ENCODE data around the gene DAB2IP. TPM values are rescaled to one million over a fixed set of nuclear protein-coding genes. Genes with fewer than 3 reads are reported as not detected.
A peak's percentile ranks its signal among the peaks of the same experiment; 100 is the strongest.

The DAB2IP gene
- 81.6 TPM for total RNA-seq
- long read RNA-seq, partial matches to known transcripts: 96 of 105 reads
- long read RNA-seq, other reads (novel, unspliced or antisense): 9 of 105 reads

DNA sequence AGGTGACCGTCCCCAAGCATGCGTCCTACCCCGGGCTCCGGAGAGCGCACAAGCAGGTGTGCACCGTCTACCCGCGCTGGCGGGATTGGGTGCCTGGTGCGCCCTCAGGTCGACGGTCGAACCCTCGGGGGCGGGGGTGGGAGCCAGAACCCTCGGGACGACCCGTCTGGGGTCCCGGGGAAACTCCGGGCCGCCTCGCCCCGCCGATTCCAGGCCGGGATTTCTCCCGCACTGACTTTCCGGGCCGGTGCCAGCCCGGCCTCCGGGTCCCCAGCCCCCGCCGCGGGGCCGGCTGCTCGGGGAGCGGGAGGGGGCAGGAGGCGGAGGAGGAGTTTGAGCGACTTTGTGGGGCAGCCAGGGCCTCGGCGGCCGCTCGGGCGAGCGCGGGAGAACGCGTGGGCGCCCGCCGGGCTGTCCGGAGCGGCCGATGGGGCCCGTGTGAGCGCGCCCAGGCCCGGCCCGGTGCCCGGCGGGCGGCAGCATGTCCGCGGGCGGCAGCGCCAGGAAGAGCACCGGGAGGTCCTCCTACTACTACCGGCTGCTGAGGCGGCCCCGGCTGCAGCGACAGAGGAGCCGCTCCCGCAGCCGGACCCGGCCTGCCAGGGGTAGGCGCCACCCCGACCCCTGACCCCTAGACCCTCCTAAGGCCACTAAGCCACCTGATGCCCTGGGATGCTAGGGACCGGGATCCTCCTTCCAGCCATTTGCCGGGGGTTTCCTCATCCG lies at the start of gene DAB2IP:
Gene DAB2IP, plus strand, starts transcription at position 340 of the 726 bp plus-strand sequence. Its CDS starts 142 bp downstream, at position 482.
- H3K27ac ChIP-seq: peak within 1 kb of the TSS; percentile 36
- H3K4me1 ChIP-seq: peaks cover 36% of the 10 kb centered on the region
- intact Hi-C loops (cut with DNase I): no loop called here

DNA sequence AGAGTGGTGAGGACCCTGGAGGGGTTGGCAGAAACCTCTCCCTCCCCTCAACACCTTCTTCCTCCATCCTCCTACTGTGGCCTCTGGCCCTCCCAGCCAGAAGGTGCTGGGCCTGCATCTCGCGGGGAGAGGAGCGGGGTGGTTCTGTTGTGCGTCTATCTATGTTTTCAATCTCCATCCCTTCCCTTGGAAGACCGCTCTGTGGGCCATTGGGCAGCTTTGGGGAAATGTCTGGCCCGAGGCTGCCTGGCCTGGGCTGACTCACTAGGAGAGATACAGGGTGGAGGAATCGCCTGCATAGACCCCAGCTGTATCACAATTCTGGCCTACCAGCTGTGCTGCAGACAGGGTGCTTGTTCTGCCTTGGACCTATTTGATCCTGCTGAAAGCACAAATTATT lies 48.4 kb upstream of the DAB2IP start:
- H3K36me3 ChIP-seq: no peaks in the 10 kb centered on the region
- no peak overlapping the region for H3K4me3 ChIP-seq
- no peak overlapping the region for H3K27ac ChIP-seq
- peaks cover 41% of the 10 kb centered on the region for H3K4me1 ChIP-seq
- no peak for ATAC-seq
- H3K9me3 ChIP-seq: no peaks in the 10 kb centered on the region
- TF ChIP-seq, protein P1, sequence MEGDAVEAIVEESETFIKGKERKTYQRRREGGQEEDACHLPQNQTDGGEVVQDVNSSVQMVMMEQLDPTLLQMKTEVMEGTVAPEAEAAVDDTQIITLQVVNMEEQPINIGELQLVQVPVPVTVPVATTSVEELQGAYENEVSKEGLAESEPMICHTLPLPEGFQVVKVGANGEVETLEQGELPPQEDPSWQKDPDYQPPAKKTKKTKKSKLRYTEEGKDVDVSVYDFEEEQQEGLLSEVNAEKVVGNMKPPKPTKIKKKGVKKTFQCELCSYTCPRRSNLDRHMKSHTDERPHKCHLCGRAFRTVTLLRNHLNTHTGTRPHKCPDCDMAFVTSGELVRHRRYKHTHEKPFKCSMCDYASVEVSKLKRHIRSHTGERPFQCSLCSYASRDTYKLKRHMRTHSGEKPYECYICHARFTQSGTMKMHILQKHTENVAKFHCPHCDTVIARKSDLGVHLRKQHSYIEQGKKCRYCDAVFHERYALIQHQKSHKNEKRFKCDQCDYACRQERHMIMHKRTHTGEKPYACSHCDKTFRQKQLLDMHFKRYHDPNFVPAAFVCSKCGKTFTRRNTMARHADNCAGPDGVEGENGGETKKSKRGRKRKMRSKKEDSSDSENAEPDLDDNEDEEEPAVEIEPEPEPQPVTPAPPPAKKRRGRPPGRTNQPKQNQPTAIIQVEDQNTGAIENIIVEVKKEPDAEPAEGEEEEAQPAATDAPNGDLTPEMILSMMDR (IDR thresholded peaks at IDR 0.05): no peak
- peaks cover 15% of the 10 kb centered on the region for H3K27me3 ChIP-seq
- no peak for DNase-seq
- intact Hi-C loops (cut with DNase I): no loop called here

More for the DNA sequence above, at the start of gene DAB2IP:
- no peaks in the 10 kb centered on the region for H3K9me3 ChIP-seq
- no peaks in the 10 kb centered on the region for H3K27me3 ChIP-seq
- no peaks in the 10 kb centered on the region for H3K36me3 ChIP-seq
- TF ChIP-seq, protein P1 (IDR thresholded peaks at IDR 0.05): no peak
- peak within 1 kb of the TSS; percentile 58 for H3K4me3 ChIP-seq
- DNase-seq (peak; percentile 78), ATAC-seq (peak; percentile 76)

DNA sequence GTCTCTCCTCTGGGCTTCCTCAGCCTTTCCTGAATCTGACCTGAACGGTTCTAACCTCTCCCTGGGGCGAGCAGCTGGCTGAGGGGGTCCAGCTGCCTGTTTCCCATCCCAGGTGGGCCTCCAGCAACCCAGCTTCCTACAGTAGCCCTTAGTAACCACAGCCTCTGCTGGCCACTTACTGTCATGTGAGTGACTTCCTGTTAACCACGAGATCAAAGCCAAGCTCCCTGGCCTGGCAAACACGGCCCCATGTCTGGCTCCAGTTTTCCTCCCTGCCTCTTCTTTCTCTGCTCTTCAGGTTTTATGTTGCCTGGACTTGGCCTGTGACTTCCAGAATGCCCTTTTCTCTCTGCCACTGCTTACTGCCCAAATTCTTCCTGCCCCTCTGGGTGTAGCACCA lies 47.2 kb upstream of the DAB2IP start:
- intact Hi-C loops (cut with DNase I): no loop called here
- Histone ChIP-seq H3K27me3 (peaks cover 9% of the 10 kb centered on the region), H3K9me3 (no peaks in the 10 kb centered on the region), H3K27ac (no peak overlapping the region), H3K36me3 (no peaks in the 10 kb centered on the region), H3K4me1 (peaks cover 44% of the 10 kb centered on the region), H3K4me3 (no peak overlapping the region)
- DNase-seq (no peak), ATAC-seq (peak; percentile 46)
- TF ChIP-seq, protein P1 (IDR thresholded peaks at IDR 0.05): no peak

DNA sequence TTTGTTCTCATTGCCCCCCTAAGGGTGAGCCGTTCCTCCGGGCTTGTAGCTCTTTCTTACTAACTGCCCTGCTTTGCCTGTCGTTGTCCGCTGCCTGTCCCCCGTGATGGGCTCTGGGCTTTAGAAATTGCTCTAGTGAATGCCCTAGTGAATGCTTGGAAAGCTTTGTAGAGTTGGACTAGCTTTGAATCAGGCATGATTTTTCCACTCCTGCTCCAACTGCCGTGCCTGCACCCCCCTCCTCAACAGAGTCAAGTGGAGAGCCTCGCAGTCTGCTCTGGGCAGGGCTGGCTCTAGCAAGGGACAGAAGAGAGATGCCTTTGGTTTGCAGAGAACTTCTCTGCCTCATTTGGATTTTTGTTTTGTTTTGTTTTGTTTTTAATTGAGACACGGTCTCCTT lies 46.8 kb upstream of the DAB2IP start:
- DNase-seq: no peak
- no peak for ATAC-seq
- Histone ChIP-seq H3K9me3 (no peaks in the 10 kb centered on the region), H3K4me3 (no peak overlapping the region), H3K36me3 (no peaks in the 10 kb centered on the region), H3K27ac (no peak overlapping the region), H3K27me3 (peaks cover 8% of the 10 kb centered on the region), H3K4me1 (peaks cover 48% of the 10 kb centered on the region)
- TF ChIP-seq, protein P1 (IDR thresholded peaks at IDR 0.05): no peak
- intact Hi-C loops (cut with DNase I): no loop called here

DNA sequence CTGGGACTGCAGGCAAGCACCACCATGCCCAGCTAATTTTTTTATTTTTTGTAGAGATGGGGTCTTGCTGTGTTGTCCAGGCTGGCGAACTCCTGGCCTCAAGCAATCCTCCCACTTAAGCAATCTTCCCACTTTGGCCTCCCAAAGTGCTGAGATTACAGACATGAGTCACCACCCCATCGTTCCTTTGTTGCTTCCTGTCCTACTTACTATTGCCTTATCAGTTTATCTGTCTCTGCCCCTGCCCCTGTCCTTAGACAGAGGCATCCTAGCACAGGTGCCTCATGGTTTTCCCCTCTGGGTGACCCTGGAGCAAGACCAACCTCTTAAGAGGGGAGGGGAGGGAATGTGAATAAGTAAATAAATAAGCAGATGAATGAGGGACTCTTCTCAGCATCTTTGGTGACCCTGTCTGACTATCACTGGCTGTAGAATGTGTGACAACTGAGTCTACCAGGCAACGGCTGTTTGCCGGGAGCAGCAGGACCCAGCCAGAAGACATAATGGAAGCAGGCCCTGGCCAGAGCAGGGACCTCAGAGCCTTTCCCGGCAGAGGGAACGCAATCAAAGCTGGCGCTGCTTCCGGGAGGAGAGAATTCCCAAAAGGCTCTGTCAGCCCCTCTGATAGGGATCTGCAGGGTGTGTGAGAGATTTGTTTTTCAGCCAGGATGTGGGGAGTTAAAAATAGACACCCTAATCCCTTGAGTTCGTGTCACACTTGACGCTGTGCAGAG lies 43.8 kb upstream of the DAB2IP start:
- intact Hi-C loops (cut with DNase I): no loop called here

More for the DNA sequence above, 43.8 kb upstream of the DAB2IP start:
- TF ChIP-seq, protein P1 (IDR thresholded peaks at IDR 0.05): no peak
- peaks cover 32% of the 10 kb centered on the region for H3K4me1 ChIP-seq
- ATAC-seq (no peak), DNase-seq (no peak)
- H3K9me3 ChIP-seq: no peaks in the 10 kb centered on the region
- no peak overlapping the region for H3K4me3 ChIP-seq
- no peaks in the 10 kb centered on the region for H3K36me3 ChIP-seq
- no peak overlapping the region for H3K27ac ChIP-seq
- no peaks in the 10 kb centered on the region for H3K27me3 ChIP-seq
